NCI-H2029 treated with DMSO at 0.1 percent for 48 hours (cell line): Measurements from ENCODE around the gene SPA17.

Experiments
- DNase-seq: peaks from one replicate; lab custom pipeline; 2025; lab: John Stamatoyannopoulos, UW

The SPA17 gene

DNA sequence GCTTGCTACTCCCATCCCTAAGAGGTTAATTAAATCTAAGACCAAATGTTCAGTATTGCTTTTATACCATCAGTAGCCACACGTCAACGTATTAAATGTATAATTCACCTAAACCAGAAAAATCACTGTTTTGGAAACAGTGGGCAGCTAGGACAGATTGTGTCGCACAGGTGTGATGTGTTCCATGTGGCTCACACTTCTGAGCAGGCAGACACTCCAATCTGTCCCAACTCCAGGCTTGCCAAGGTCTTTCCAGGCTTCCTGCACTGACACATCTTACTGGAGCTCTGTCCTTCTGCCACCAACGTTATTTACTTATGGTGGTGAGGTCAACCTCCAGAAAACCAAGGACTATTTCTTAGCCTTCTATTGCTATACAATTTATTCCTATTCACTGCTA lies 11.6 kb upstream of the SPA17 start:
- DNase-seq, result no peak

DNA sequence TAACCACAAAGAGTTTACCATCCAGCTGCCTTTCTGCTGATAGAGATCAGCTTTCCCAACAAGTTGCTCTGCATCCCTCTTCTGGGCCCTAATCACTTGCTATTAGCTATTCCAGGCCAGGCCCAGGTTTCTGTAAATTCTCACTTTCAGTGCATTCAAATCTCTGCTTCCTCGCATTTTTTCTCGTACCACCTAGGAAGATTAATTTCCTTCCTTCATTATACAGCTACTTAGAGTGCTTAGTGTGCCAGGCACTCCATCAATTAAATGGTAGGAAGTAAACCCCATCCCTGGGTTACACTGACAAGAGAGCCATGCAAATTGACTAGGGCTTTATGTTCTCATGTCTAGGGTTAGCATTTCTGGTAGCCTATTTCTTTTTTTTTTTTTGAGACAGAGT lies 9.8 kb upstream of the SPA17 start:
- no peak for DNase-seq

DNA sequence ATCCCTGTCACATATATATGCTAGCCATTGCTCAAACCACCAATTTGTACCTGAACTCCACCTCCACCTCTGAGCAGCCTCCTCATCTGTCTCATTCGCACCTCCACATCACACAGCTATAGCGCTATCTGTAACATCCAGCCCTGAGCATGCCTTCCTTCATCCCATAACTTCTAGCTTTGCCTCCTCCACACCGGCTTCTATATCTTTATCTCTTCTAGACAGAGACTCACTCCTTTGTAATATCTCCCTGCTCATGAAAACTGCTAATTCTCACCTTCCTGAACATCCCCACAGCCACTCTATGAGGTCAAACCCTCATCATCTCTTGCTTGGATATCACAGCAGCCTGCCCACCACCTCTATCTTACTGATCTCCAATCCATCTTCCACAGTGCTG lies 6.1 kb upstream of the SPA17 start:
- no peak for DNase-seq

DNA sequence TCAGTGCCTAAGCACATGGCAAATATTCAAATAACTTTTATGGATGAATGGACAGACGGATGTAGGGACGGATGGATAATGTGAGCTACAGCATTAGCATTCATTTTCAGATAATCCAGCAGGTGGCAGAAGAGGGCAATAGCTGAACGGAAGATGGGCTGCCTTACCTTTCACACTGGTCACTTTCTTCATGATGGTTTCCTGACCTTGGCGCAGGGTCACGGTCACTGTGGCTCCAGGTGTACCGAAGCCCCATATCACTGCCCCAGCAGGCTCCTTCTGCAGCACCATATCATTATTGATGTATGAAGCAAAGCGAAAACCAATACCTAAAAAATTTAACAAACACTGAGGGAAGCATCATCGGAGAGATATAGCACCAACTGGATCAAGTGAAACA lies 4.5 kb upstream of the SPA17 start:
- peak; percentile 20 for DNase-seq

DNA sequence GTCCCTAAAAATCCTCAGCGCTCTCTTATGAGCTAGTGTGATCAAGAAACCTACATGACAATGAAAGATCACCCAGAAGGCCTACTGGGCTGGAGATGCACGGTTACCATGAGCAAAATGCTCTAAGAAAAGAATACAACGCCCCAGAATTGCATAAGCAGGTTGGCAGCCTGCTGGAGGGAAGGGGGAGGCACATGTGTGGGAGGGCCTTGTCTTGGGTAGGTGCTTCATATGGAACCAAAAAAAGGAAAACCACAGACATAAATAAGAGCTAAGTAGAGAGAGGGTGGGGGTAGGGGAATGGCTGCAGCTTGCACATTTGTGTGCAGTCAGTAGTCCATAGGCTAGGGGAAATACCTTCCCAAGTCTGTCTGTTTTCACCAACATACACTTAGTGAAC lies 3.0 kb upstream of the SPA17 start:
- DNase-seq, result no peak

DNA sequence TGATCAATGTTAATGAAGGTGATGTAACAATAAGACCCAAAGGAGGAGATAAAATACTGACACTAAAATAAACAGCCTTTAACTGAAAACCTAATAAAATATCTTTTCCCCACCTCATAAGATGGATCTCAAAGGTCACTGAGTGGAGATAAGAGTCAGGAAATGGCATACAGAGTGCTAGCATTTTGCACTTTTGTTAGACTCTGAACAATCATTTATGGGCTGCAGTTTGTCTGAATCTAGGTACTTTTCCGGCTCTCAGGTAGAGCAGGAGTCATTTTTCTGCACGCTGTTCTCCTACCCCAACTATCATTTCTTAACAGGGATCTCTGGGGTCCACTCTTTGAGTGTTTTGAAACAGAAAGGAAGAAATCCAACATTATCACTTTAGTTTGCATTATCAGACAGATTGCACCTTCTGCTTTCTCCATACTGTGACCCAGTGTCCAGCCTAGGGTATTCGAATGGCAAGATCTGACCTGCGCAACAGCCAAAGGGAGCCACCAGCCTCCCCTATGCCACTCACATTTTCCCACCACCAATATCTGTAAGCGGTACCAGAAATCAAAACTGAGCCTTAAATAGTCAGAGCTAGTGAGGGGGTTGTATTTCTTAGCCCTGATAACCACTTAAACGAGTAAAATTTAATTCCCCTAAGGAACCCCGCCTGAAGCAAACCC lies 1.0 kb upstream of the SPA17 start:
- no peak for DNase-seq

DNA sequence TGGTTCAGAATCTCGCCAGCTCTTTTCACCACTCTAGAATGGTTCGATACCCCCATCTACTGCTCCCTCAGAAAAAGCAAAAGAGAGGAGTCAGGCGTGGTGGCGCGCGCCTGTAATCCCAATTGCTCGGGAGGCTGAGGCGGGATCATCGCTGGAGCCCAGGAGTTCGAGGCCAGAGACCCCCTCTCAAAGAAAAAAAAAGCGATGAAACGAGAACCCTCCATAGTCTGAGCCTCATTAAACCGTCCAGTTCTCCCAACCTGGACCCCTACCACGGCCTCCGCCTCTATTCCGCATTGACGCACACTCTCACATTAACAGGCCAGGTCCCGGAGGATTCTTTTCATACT lies 439 bp downstream of the SPA17 start:
- no peak for DNase-seq

DNA sequence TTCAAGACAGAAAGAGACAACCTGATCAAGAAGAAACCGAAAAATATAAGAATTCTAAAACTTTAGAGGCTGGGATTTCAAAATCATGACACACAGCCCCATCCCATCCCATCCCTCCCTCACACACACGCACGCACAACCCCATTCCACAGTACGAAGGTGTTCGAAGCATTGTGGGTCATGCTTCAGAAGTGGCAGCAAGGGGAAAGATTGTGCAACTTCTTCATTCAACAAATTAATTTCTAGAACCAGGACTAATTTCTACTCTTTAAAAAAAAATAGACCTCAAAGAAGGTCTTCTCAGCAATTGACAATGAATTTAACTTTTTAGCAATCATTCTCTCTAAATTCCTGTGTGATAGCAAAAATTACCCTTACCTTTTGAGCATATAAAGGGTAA lies 867 bp downstream of the SPA17 start:
- DNase-seq, result no peak

DNA sequence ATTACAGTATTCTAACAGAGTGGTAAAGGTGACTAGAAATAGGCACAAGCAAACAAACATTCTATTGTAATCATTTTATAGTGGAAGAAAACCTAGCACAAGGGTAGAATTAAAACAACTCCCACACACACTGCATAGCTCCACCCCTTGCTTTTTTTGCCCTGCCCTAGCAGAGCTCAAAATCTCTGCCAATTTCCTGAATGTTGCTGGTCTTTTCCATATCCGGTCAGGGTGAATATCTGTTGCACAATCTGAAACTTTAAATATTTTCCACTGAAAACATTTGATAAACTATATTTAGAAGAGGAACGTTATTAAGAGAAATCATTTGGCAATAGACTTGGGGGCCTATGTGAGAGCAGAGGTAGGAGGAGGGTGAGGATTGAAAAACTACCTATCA lies 2.7 kb downstream of the SPA17 start:
- no peak for DNase-seq

DNA sequence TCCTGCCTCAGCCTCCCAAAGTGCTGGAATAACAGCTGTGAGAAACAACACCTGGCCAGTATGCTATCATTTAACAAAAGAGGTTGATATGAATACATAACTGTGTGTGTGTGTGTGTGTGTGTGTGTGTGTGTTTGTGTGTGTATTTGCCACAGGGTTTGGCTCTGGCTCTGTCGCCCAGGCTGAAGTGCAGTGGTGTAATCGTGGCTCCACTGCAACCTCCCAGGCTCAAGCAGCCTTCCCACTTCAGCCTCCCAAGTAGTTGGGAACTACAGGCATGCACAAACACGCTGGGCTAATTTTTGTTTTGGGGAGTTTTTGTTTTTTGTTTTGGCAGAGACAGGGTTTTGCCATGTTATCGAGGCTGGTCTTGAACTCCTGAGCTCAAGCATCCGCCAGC lies 4.7 kb downstream of the SPA17 start:
- no peak for DNase-seq

DNA sequence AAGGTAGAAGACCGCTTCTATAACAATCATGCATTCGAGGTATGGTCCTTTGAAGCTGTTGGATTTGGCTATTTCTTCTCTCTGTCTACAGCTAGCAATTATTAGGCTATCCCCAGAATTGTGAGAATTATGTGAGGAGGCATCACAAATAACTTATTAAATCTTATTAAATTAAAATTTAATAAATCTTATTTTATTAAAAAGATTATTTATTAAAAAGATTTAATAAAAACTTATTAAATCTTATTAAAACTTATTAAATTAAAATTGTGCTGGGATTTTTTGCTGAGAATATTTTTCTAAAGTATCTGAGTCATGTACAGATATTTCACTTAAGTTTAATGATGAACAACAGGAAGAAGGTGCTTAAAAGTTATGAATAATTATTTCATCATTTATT lies 7.7 kb downstream of the SPA17 start:
- no peak for DNase-seq

DNA sequence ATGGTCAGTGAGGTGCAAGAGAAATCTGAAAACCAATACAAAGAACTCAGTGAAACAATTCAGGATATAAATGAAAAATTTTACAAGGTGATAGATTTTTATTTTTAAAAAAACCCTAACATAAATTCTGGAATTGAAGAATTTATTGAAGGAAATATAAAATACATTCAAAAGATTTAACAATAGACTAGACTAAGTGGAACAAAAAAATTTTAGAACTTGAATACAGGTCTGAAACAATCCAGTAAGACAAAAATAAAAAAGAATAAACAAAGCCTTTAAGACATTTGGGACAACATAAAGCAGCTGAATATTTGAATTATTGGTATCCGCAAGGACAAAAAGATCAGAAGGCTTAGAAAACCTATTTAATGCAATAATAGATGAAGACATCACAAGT lies 8.7 kb downstream of the SPA17 start:
- no peak for DNase-seq

DNA sequence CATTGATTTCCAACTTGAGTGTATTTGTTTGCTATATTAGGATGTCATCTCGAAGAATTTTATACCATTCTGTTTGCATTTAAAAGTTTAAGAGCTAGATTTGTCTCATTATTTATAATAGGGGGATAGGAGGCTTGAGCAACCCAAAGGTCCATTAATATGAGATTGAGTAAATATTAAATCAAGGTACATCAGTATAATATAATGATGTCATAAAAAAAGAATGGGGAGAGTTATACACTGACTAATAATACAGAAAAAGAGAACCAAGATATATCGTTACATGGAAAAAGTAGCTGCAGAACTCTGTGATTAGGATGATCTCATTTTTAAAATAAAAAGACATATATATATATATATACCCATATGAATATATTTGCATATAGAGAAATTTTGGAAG lies 19.4 kb downstream of the SPA17 start:
- no peak for DNase-seq

DNA sequence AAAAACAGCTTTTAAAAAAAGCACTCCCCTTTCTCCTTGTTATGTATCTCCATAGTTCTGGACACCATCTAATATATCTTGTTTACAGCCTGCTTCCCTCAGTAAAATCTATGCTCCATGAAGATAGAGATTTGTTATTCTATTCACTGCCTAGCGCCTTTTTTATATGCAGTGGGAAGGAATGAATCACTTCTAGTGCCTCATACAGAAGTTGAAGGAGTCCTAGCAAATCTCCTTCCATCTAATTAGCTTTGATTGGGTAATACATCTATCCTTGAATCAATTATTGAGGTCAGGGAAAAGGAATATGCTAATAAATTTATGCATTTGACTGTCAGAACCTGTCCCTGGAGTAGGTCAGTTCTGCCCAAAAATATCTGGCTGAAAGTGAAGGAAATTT lies 25.8 kb downstream of the SPA17 start:
- DNase-seq, result no peak

DNA sequence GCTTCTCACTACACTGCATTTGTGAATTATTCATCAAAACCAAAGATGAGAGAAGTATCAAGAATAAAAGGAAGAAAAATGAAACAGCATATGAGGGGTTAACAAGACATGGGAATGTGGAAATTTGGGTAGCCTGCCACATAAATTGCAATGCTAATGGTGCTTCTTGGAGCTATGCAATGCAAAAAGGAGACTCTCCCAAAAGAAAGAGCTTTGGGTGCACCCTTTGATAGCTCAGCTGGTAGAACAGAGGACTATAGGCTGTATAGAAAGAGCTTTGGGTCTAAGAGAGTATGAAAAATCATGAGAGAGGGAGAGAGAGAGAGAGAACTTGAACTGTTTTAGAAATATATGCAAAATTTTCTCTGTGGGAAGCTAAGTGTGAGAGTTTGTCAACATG lies 26.3 kb downstream of the SPA17 start:
- no peak for DNase-seq

DNA sequence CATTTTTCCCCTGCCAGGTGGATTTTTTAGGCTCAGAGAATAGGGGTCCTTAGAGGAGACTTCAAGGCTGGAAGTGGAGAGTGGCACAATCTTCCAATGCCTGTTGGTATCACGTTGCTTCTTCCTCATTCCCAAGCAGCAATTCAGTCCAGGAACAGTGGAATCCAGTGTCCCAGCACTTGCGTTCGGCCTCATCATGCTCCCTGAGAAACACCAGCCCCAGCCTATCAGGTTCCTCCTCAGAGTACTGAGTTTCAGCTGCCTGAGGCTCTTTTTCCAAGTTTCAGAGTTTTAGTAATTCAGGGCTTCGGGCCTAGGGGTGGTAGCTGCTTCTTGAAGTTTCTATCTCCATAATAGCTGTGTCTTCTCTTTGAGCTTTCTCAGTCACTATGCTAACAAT lies 34.1 kb downstream of the SPA17 start:
- DNase-seq, result no peak

DNA sequence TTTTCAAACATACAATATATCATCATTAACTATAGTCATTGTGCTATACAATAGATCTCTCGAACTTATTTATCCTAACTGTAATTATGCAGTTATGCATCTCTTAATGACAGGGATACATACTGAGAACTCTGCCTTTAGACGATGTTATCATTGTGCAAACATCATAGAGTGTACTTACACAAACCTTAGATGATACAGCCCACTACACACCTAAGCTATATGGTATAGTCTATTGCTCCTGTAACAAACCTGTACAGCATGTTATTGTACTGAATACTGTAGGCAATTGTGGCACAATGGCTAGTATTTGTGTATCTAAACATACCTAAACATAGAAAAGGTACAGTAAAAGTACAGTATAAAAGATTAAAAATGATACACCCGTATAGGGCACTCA lies 38.7 kb downstream of the SPA17 start:
- DNase-seq, result no peak

DNA sequence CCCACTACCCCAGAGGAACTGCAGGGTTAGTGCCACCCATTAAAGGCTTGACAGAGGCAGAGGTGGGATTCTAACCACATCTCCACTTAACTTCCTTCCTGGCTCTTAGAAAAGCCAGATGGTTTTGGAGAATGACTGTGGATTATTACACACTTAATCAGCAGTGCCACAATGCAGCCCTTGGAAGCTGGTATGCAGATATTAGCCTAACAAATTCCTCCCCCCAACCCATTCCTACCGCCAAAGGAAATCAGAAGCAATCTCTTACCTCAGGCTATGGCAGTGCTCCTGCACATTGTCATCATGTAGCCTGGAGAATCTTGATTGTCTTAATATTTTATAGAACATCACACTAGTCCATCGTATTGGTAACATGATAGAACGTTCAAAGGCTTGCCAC lies 42.9 kb downstream of the SPA17 start:
- DNase-seq, result no peak

DNA sequence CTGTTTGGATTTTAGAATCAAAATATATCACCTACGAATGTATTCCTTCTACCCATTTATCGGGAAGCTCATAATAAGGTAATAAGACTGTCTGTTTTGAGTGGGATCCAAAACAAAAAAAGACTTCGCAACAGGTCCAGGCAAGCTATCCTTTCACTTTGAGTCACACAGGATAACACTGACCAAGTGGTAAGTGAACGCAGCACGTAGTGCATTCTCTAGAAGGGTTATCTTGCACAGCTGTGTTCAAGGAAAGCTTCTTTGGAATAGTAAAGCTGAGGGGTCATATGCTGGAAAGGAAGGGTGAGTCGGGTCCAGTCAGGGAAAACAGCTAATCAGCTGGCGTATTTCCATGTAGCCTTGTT lies 43.7 kb downstream of the SPA17 start:
- no peak for DNase-seq

DNA sequence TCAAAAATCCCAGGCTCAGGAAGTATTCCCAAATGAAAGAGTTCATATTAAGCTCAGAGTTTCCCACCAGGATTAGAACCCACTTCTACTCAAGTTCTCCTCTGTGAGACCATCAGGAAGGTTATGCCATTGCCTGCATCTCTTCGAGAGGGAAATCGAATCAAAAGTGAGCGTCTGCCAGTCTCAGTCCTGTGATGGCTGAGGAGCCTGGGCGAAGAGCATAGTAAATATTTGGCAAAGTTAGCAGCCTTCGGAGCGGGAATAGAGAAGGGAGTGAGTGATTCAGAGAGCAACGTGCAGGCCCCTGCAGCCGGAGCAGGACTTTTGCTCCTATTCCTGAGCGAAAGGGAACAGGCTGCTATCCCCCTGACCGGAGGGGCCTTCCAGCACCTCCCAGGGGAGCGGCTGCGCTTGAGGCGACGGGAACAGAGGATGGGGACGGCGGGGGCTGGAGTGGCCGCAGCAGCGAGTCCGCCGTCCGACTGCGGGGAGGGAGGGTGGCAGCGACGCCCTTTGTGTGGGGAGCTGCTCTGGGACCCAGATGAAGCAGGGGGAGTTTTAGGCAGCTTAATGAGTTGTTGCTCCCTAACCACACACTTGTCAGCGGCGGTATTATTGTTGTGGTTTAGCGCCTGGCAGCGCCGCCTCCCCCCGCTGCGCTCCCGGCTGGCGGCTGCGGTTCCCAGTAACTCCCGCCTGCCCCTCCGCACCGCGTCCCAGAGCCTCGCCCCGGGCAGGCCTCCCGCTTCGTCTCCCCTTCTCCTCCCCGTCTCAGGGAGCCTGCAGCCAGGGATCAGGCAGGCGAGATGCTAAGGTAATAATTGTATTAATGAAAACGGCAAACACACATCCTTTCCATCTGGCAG lies 44.3 kb downstream of the SPA17 start:
- DNase-seq, result peak; percentile 1

DNA sequence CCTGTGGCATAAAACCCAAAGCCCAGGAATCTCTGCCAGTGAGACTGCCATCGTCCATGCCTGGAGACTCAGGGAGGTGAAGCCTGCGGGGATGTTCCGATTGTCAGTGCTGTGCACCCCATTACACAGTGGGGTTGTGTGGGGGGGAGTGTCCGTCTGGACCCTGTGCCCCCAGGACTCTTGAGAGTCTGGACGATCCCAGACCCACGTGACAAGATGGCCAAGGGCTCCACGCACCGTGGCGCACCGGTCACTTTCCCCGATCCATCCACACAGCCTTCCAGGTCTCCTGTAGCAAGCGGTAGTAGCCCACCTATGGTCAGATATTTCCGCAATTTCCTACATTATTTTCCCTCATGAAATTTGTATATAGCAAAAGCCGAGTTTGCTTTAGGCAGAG lies 45.1 kb downstream of the SPA17 start:
- no peak for DNase-seq

DNA sequence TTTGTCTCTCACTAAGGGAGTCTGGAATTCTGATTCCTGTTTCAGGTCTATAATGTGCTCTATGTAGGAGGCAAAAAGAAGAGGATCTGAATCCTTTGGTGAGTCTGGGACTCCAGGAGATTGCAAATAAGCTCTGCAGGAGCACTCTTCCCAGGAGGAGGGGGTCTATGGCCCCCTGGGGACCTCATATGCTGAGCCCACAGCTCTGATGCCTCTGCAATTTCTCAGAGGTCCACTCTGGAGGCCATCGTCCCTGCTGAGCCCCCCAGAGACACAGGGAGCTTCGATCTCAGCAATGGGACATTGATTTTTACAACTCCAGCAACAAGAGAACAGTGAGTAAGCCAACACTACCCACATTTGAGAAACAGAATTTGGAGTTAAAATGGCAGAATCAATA lies 45.8 kb downstream of the SPA17 start:
- DNase-seq, result no peak

DNA sequence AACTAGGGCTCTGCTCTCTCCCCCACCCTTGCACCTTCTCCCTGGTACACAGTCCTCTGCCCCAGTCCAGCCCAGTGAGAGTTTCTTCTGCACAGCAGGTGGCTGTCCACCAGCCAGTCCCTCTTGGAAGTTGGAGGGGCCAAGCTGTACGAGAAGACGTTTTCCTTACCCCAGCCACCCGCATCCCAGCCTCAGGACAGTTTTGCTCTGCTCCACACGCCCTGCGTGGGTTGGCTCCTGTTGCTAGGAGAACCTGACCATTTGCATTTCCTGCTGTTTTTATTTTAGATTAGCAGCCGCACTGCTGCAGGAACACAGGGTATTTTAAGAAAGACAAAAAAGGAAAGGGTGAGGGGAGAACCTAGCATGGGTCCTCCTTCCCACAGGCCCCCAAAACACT lies 48.5 kb downstream of the SPA17 start:
- no peak for DNase-seq
